C4-2B (cell line): ENCODE measurements around the gene RABGAP1.

Experiments used
- H3K27ac ChIP-seq: fragments of 450-650 bp; 2 replicates; pipeline ENCODE4 v1.5.1; 2017
- ZFX ChIP-seq: fragments of 450-650 bp; IDR thresholded peaks from 2 replicates; pipeline ENCODE4 v1.6.1; 2017
- TF ChIP-seq, protein P1 (sequence below): fragments of 450-650 bp; conservative IDR thresholded peaks from 2 replicates; pipeline ENCODE4 v1.5.1; 2017; ENCODE audit warnings: mild to moderate bottlenecking

RABGAP1 gene

DNA sequence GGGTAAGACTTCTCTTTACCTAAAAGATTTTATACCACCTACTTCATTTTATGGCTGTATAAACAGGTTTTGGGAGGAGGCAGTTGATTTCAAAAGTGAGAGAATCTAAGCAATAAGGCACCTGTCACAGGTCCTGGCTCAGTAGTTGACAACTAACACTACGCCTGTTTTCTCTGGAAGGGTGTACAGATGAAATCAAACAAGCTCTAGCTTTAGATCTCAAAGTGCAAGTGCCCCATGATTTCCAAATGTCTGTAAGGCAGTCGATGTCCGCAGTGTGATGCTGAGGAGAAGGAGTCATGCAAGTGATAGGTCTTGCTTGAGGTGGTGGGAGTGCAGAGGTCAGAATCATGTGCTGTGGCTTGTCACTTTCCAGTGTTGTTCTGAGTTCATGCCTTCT is 158.7 kb downstream of the RABGAP1 start:
- no peak for TF ChIP-seq ZFX
- TF ChIP-seq, protein P1, sequence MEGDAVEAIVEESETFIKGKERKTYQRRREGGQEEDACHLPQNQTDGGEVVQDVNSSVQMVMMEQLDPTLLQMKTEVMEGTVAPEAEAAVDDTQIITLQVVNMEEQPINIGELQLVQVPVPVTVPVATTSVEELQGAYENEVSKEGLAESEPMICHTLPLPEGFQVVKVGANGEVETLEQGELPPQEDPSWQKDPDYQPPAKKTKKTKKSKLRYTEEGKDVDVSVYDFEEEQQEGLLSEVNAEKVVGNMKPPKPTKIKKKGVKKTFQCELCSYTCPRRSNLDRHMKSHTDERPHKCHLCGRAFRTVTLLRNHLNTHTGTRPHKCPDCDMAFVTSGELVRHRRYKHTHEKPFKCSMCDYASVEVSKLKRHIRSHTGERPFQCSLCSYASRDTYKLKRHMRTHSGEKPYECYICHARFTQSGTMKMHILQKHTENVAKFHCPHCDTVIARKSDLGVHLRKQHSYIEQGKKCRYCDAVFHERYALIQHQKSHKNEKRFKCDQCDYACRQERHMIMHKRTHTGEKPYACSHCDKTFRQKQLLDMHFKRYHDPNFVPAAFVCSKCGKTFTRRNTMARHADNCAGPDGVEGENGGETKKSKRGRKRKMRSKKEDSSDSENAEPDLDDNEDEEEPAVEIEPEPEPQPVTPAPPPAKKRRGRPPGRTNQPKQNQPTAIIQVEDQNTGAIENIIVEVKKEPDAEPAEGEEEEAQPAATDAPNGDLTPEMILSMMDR = no peak
- no peak overlapping the region for H3K27ac ChIP-seq

DNA sequence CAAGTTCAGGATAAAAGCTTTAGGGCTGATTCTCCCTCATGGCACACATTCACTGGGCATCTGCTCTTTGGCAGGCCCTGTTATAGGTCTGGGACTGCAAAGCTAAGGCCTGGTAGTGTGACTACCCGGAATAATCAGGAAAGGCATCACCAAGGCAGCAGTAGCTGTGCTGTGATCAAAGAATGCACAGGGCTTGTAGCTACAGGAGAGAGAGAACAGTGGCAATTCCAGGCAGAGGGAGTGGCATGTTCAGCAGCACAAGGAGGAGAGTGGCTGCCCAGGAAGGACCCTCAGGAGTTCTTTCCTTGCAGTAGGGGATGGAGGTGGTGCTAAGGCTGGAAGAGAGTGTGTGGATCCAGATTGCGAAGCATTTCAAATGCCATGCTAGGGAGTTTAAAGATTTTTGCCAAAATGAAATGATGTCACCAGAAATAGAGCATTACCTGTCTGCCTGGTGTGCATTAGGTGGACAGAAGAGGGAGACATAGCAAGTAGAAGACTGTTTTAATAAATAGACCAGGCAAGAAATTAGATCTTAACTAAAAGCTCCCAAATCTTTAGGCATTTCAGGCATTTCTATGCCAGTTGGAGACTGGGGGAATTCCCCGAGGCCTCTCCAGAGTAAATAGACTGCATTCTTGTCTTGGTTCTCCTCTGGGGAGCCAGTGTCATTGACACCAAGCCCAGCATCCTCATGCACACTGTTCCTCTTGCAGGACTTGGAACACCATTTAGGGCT is 161.7 kb downstream of the RABGAP1 start:
- no peak overlapping the region for H3K27ac ChIP-seq
- TF ChIP-seq, protein P1 = no peak; the same call in 1 of the 2 replicates
- TF ChIP-seq ZFX = no peak

DNA sequence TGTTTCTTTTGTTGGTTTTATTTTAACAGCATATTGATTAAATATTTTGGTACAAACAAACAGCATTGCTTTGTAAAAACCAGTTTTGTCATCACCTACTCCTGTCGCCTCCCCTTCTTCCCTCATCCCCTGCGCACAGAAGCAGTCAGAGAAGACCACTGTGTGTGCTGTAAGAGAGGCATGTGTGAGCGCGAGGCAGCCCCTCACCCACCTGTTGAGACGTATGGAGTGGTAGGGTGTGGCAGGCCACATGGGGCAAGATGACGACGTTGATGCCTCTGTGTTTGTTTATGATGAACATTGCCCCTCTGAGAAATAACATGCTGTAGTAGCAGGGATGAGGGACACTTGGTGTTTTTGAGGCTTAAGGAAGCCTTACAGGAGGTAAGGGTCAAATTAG is 164.0 kb downstream of the RABGAP1 start:
- no peak overlapping the region for H3K27ac ChIP-seq
- no peak for TF ChIP-seq ZFX
- TF ChIP-seq, protein P1 = no peak

DNA sequence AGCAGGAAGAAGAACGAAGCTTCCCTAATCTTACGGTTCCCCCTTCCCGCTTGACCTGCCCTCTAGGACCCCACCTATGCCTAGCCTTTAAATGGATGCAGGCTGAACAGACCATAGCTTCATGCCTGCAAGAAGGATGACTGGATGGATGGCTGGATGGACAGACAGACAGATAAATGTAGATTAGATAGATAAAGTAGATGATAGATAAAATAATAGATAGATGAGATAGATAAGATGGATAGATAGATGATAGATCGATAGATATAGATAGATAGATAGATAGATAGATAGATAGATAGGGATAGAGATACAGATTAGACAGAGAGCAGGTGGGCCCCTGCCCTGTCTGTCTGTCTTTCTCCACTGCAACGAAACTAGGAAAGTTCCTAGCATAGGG is 164.7 kb downstream of the RABGAP1 start:
- no peak for TF ChIP-seq ZFX
- TF ChIP-seq, protein P1 = no peak
- H3K27ac ChIP-seq = no peak overlapping the region

DNA sequence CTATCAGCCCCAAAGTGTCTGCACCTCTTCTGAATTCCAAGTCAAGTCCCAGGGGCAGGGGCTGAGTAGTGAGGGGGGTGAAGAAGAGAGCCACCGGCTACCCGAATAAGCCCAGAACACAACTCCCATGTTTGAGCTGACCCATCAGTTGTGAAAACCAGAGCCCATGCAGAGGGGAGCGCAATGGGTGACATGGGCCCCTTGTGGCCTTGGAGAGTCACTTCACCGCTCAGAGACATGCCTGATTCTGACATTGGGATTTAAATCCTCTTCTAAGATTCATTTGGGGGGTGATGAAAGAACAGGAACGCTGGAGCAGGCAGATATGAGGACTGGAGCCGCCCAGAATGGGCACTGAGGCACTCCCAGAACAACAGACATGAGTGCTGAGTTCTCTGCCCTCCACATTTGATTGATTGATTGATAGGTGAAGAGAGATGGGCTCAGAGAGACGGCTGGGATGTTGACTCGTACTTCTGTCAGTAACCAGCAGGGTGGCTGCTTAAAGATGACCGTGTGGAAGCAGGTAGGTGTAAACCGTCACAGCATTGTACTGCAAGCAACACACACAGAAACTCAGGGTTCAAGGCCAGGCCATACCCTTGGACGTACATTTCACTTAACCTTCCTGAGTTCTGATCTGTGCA is 166.9 kb downstream of the RABGAP1 start:
- no peak overlapping the region for H3K27ac ChIP-seq
- TF ChIP-seq, protein P1 = no peak
- no peak for TF ChIP-seq ZFX

DNA sequence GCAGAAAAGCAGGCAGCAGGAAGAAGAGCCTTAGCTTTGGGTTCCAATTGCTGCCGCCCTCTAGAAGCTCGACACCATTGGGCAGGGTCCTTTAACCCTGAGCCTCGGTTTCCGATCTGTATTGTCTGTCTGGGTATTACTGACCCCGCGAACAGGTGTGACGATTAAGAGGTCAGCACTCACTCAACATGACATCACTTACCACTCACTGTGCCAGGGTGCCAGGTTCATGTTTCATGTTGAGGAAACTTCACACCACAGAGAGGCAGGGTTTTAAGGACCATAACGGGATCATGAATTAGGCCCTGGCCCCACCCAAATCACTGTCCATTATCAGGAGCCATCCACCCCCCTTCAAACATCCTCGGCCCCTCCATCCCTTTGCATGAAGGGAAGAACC is 168.2 kb downstream of the RABGAP1 start:
- TF ChIP-seq, protein P1 = no peak
- no peak for TF ChIP-seq ZFX
- H3K27ac ChIP-seq = no peak overlapping the region

DNA sequence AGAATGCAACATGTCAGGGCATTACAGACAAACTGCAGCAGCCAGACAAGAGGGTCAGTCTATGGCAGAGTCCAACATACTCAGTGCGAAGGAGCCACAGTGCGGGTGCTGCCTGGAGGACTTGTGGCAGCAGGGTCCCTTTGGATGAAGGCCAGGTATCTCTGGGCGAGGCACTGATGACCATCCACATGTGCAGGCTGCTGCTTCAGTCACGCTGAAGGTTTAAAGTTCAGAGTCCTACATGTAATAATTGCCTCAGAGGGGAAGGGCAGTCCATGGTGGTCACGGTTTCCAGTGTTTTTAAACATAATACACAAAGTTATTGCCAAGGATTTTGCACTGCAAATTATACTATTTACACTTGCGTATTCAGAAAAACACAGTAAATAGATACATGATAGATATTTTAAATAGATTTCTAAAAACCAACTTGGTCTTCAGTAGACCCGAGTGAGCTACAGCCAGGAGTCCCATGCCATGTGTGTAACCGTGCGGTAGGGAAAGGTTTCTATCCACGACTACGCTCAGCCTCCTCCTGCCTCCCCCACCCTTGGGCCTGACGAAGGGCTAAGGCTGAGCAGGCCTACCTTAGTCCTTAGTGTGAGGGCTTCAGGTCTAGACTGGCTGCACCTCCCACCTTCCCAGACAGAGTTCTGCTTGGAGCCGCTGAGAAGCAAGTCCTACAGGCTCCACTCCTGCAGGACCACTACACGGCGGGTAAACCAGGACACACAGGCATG is 168.9 kb downstream of the RABGAP1 start:
- no peak for TF ChIP-seq ZFX
- TF ChIP-seq, protein P1 = no peak
- H3K27ac ChIP-seq = no peak overlapping the region
